Muscle layer of duodenum (tissue), 2 donors: Measurements from ENCODE around the gene SLC27A6.
A peak's percentile ranks its signal among the peaks of the same experiment; 100 is the strongest.

Experiments used
- H3K27ac ChIP-seq: one replicate; pipeline ENCODE4 v1.7.0; 2013; ENCODE audit warnings: mild to moderate bottlenecking, low read length
- H3K27me3 ChIP-seq: one replicate; pipeline ENCODE4 v1.7.0; 2013; ENCODE audit warnings: low read depth, mild to moderate bottlenecking, control low read depth, low read length
- H3K36me3 ChIP-seq, 2 donors: one replicate each; pipeline ENCODE4 v1.7.0; 2013; ENCODE audit warnings: low read length in 2 of 2, control low read depth in 1 of 2, mild to moderate bottlenecking in 1 of 2; ENCODE audit not compliant: insufficient read depth in 2 of 2, control insufficient read depth in 1 of 2
- H3K4me1 ChIP-seq, 2 donors: one replicate each; pipeline ENCODE4 v1.7.0; 2013; ENCODE audit warnings: low read length in 2 of 2, mild to moderate bottlenecking in 2 of 2, control low read depth in 1 of 2, moderate library complexity in 1 of 2; ENCODE audit not compliant: insufficient read depth in 2 of 2, control insufficient read depth in 1 of 2
- H3K4me3 ChIP-seq, 2 donors: one replicate each; pipeline ENCODE4 v1.7.0; 2013; ENCODE audit warnings: low read length in 2 of 2, low read depth in 1 of 2, mild to moderate bottlenecking in 1 of 2
- H3K9me3 ChIP-seq, 2 donors: one replicate each; pipeline ENCODE4 v1.7.0; 2013; ENCODE audit warnings: low read length in 2 of 2, control low read depth in 1 of 2, mild to moderate bottlenecking in 1 of 2; ENCODE audit not compliant: control insufficient read depth in 1 of 2
- donor health status: healthy.

SLC27A6 gene

GRCh38 chr5:128956164-128956563 lies 9.1 kb upstream of the SLC27A6 start:
- H3K4me1 ChIP-seq: no peaks in the 10 kb centered on the region

GRCh38 chr5:128962211-128962610 lies 3.1 kb upstream of the SLC27A6 start:
- no peaks in the 10 kb centered on the region for H3K27me3 ChIP-seq
- H3K36me3 ChIP-seq: no peaks in the 10 kb centered on the region
- H3K27ac ChIP-seq: no peak overlapping the region
- H3K4me3 ChIP-seq: no peak overlapping the region
- H3K4me1 ChIP-seq: peaks cover 0 to 5% of the 10 kb centered on the region in 2 donors
- peaks cover 0 to 4% of the 10 kb centered on the region in 2 donors for H3K9me3 ChIP-seq

More at GRCh38 chr5:128956164-128956563, 9.1 kb upstream of the SLC27A6 start:
- Histone ChIP-seq H3K4me3 (no peak overlapping the region), H3K27ac (no peak overlapping the region), H3K36me3 (no peaks in the 10 kb centered on the region), H3K9me3 (peaks cover 0 to 6% of the 10 kb centered on the region in 2 donors), H3K27me3 (no peaks in the 10 kb centered on the region)

- H3K27me3 ChIP-seq: no peaks in the 10 kb centered on the region
- peaks cover 0 to 5% of the 10 kb centered on the region in 2 donors for H3K4me1 ChIP-seq
- H3K27ac ChIP-seq: no peak overlapping the region
- no peaks in the 10 kb centered on the region for H3K36me3 ChIP-seq
- peaks cover 0 to 2% of the 10 kb centered on the region in 2 donors for H3K9me3 ChIP-seq
- peak overlapping the region; percentile 11 to 21 for H3K4me3 ChIP-seq
These were observed 482 bp downstream of the SLC27A6 start for GRCh38 chr5:128965638-128966302.

GRCh38 chr5:128966375-128966774 lies 1.1 kb downstream of the SLC27A6 start:
- H3K4me3 ChIP-seq: no peak overlapping the region

GRCh38 chr5:128966846-128967245 lies 1.6 kb downstream of the SLC27A6 start:
- Histone ChIP-seq H3K4me3 (no peak overlapping the region), H3K36me3 (no peaks in the 10 kb centered on the region), H3K9me3 (no peaks in the 10 kb centered on the region), H3K27me3 (no peaks in the 10 kb centered on the region), H3K27ac (no peak overlapping the region), H3K4me1 (peaks cover 0 to 5% of the 10 kb centered on the region in 2 donors)

More at GRCh38 chr5:128966375-128966774, 1.1 kb downstream of the SLC27A6 start:
- Histone ChIP-seq H3K4me1 (peaks cover 0 to 5% of the 10 kb centered on the region in 2 donors), H3K27ac (no peak overlapping the region), H3K9me3 (no peaks in the 10 kb centered on the region), H3K36me3 (no peaks in the 10 kb centered on the region), H3K27me3 (no peaks in the 10 kb centered on the region)

GRCh38 chr5:128973244-128973643 lies 8.0 kb downstream of the SLC27A6 start:
- H3K4me3 ChIP-seq: no peak overlapping the region
- H3K36me3 ChIP-seq: no peaks in the 10 kb centered on the region
- no peak overlapping the region for H3K27ac ChIP-seq
- no peaks in the 10 kb centered on the region for H3K4me1 ChIP-seq
- no peaks in the 10 kb centered on the region for H3K27me3 ChIP-seq
- no peaks in the 10 kb centered on the region for H3K9me3 ChIP-seq

- Histone ChIP-seq H3K4me1 (no peaks in the 10 kb centered on the region), H3K36me3 (no peaks in the 10 kb centered on the region), H3K4me3 (no peak overlapping the region), H3K27me3 (no peaks in the 10 kb centered on the region), H3K27ac (no peak overlapping the region), H3K9me3 (no peaks in the 10 kb centered on the region)
These were observed 9.3 kb downstream of the SLC27A6 start for GRCh38 chr5:128974567-128974966.

GRCh38 chr5:128979761-128980160 lies 14.5 kb downstream of the SLC27A6 start:
- Histone ChIP-seq H3K27me3 (no peaks in the 10 kb centered on the region), H3K27ac (no peak overlapping the region), H3K36me3 (no peaks in the 10 kb centered on the region), H3K4me3 (no peak overlapping the region), H3K9me3 (no peaks in the 10 kb centered on the region), H3K4me1 (no peaks in the 10 kb centered on the region)

GRCh38 chr5:128980917-128981316 lies 15.6 kb downstream of the SLC27A6 start:
- no peak overlapping the region for H3K27ac ChIP-seq
- H3K27me3 ChIP-seq: no peaks in the 10 kb centered on the region
- H3K4me3 ChIP-seq: no peak overlapping the region
- H3K9me3 ChIP-seq: no peaks in the 10 kb centered on the region
- no peaks in the 10 kb centered on the region for H3K36me3 ChIP-seq
- no peaks in the 10 kb centered on the region for H3K4me1 ChIP-seq

GRCh38 chr5:128984480-128984879 lies 19.2 kb downstream of the SLC27A6 start:
- Histone ChIP-seq H3K4me1 (no peaks in the 10 kb centered on the region), H3K27me3 (no peaks in the 10 kb centered on the region), H3K36me3 (no peaks in the 10 kb centered on the region), H3K9me3 (no peaks in the 10 kb centered on the region), H3K4me3 (no peak overlapping the region), H3K27ac (no peak overlapping the region)

GRCh38 chr5:128988476-128988875 lies 23.2 kb downstream of the SLC27A6 start:
- Histone ChIP-seq H3K4me3 (no peak overlapping the region), H3K4me1 (no peaks in the 10 kb centered on the region)

More at GRCh38 chr5:128988476-128988875, 23.2 kb downstream of the SLC27A6 start:
- no peaks in the 10 kb centered on the region for H3K27me3 ChIP-seq
- no peaks in the 10 kb centered on the region for H3K36me3 ChIP-seq
- H3K9me3 ChIP-seq: no peaks in the 10 kb centered on the region
- no peak overlapping the region for H3K27ac ChIP-seq
